Right lung (tissue), 5 donors: Measurements from ENCODE around the gene SPATA24. TPM values are rescaled to one million over a fixed set of nuclear protein-coding genes. Genes with fewer than 3 reads are reported as not detected.
"Not testable (repeated sequence)": the region's sequence is repeated elsewhere in the genome, so short reads cannot be mapped to it uniquely, and the experiment has no call there.

Source experiments
- DNase-seq, 2 donors: peaks; one replicate each; pipeline ENCODE4 v3.0.0-alpha.2; 2013
- polyA plus RNA-seq, 5 donors: library from polyadenylated mRNA; unstranded; fragments of 120-200 nt; gene quantifications; one replicate each; pipeline versions ENCODE4 v1.2.1 to v1.2.3, GENCODE V29; 2013; ENCODE audit warnings: inconsistent platforms in 1 of 5, low replicate concordance in 1 of 5; ENCODE audit not compliant: insufficient read length in 5 of 5, insufficient read depth in 1 of 5

SPATA24 gene
- polyA plus RNA-seq, 5 donors = 8.5 to 11.9 (median 9.4) TPM

DNA sequence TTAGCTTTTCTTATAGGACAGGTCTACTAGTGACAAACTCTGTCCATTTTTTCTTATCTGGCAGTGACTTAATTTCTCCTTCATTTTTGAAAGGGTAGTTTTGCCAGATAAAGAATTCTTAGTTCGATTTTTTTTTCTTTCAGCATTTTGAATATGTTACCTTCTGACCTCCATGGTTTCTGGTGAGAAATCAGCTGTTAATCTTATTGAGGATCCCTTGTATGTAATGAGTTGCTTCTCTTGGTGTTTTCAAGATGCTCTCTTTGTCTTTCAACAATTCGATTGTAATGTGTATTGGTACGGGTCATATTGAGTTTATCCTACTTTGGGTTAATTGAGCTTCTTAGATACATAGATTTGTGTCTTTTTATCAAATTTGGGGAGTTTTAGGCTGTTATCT, 49.7 kb downstream of the SPATA24 start:
- DNase-seq = no peak

DNA sequence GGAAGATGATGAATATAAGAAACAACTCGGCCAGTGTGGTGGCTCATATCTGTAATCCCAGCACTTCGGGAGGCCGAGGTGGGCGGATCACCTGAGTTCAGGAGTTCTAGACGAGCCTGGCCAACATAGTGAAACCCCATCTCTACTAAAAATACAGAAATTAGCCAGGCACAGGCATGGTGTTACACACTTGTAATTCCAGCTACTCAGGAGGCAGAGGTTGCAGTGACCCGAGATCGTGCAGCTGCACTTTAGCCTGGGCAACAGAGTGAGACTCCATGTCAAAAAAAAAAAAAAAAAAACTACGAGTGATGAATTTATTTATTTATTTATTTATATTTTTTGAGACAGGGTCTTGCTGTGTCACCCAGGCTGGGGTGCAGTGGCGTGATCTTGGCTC, 56.0 kb downstream of the SPATA24 start:
- DNase-seq = not testable (repeated sequence)

Other genes with a start within 250 kb of the SPATA24 start
- 10 to 100 TPM; 30.4 to 45.3 (median 34.4) TPM for gene SIL1, start 205.7 kb downstream of the SPATA24 start, polyA plus RNA-seq
- gene MATR3, start 110.3 kb downstream of the SPATA24 start, polyA plus RNA-seq = 100 to 1,000 TPM; 464 to 725 (median 623) TPM
- gene PAIP2, start 62.2 kb downstream of the SPATA24 start, polyA plus RNA-seq = 100 to 1,000 TPM; 121 to 177 (median 143) TPM
- 1 to 10 TPM; 1.1 to 1.9 (median 1.7) TPM for gene SLC23A1, start 20.8 kb downstream of the SPATA24 start, polyA plus RNA-seq
- 1 to 10 TPM in 1 of 5 donors, under 1 TPM in 4; 0.37 to 1.0 (median 0.81) TPM for gene MZB1, start 14.2 kb downstream of the SPATA24 start, polyA plus RNA-seq
- 1 to 10 TPM in 1 of 5 donors, under 1 TPM in 4; 0.60 to 3.0 (median 0.86) TPM for gene PROB1, start 9.0 kb downstream of the SPATA24 start, polyA plus RNA-seq
- 10 to 100 TPM; 23.6 to 40.4 (median 34.2) TPM for gene DNAJC18, start 35.4 kb upstream of the SPATA24 start, polyA plus RNA-seq
- gene ECSCR, start 58.7 kb upstream of the SPATA24 start, polyA plus RNA-seq = 10 to 100 TPM; 58.1 to 76.8 (median 67.5) TPM
- gene SMIM33, start 66.9 kb upstream of the SPATA24 start, polyA plus RNA-seq = under 1 TPM in 1 of 5 donors, not detected in 4; 0.05 TPM
- gene STING1, start 78.7 kb upstream of the SPATA24 start, polyA plus RNA-seq = 10 to 100 TPM; 55.4 to 79.5 (median 70.6) TPM
- gene UBE2D2, start 157.2 kb upstream of the SPATA24 start, polyA plus RNA-seq = 100 to 1,000 TPM; 139 to 179 (median 159) TPM
- 10 to 100 TPM; 35.7 to 48.0 (median 40.1) TPM for gene CXXC5, start 244.3 kb upstream of the SPATA24 start, polyA plus RNA-seq